B cell (primary cell): Measurements from ENCODE around the gene NFIC.

Experiments used
- CTCF ChIP-seq: fragments of 200-600 bp; IDR thresholded peaks from one replicate; pipeline ENCODE4 v1.8.0; 2022; ENCODE audit warnings: antibody characterized with exemption, mild to moderate bottlenecking
- EZH2 ChIP-seq: IDR thresholded peaks from 2 replicates; pipeline ENCODE4 v1.6.1; 2012; ENCODE audit warnings: borderline replicate concordance, low read depth, mild to moderate bottlenecking, moderate library complexity, low read length; ENCODE audit not compliant: insufficient read depth, poor library complexity, severe bottlenecking

GRCh38 chr19:3441089-3441985, 75.0 kb downstream of the NFIC start:
- TF ChIP-seq CTCF (no peak), EZH2 (no peak)
